Calu3 (cell line): Measurements from ENCODE around the gene LYZL1. TPM values are rescaled to one million over a fixed set of nuclear protein-coding genes. Genes with fewer than 3 reads are reported as not detected.

Source experiments
- BruUV-seq: library from RNA; stranded (reverse); fragments of 400-500 nt; replicated peaks from 2 replicates; lab custom pipeline; 2021; lab: Mats Ljungman, UMichigan
- CTCF ChIA-PET: fragments of 300-600 bp; sonication (Branson Sonifier 250); formaldehyde crosslinking; loops from one replicate; lab custom pipeline; 2022; ENCODE audit warnings: antibody characterized with exemption; lab: Charles Lee
- DNase-seq: peaks from one replicate; pipeline ENCODE4 v3.0.0; 2022
- H3K27ac Mint-ChIP-seq: one replicate; pipeline ENCODE4 v1.8.0; 2022; ENCODE audit warnings: mixed read lengths; ENCODE audit not compliant: unreplicated experiment
- H3K27me3 Mint-ChIP-seq: one replicate; pipeline ENCODE4 v1.8.0; 2022; ENCODE audit warnings: mixed read lengths; ENCODE audit not compliant: unreplicated experiment
- H3K36me3 Mint-ChIP-seq: one replicate; pipeline ENCODE4 v1.8.0; 2022; ENCODE audit warnings: mild to moderate bottlenecking, moderate library complexity, mixed read lengths; ENCODE audit not compliant: insufficient read depth, unreplicated experiment
- H3K4me1 Mint-ChIP-seq: one replicate; pipeline ENCODE4 v1.8.0; 2022; ENCODE audit warnings: mild to moderate bottlenecking, low read depth, mixed read lengths; ENCODE audit not compliant: unreplicated experiment
- H3K4me3 Mint-ChIP-seq: one replicate; pipeline ENCODE4 v1.8.0; 2022; ENCODE audit warnings: mild to moderate bottlenecking, low read depth, moderate library complexity, mixed read lengths; ENCODE audit not compliant: unreplicated experiment
- H3K9me3 Mint-ChIP-seq: one replicate; pipeline ENCODE4 v1.8.0; 2022; ENCODE audit warnings: low read depth, mixed read lengths; ENCODE audit not compliant: unreplicated experiment
- CTCF ChIP-seq: fragments of 200-600 bp; IDR thresholded peaks from one replicate; pipeline ENCODE4 v1.8.0; 2022; ENCODE audit warnings: antibody characterized with exemption; ENCODE audit not compliant: unreplicated experiment
- intact Hi-C: fragments of 100-400 bp; cut with micrococcal nuclease; formaldehyde crosslinking; loops from one replicate; pipeline ENCODE4 v1.10.0; 2022; ENCODE audit not compliant: unreplicated experiment
- total RNA-seq: library from RNA; stranded (reverse); gene quantifications from 2 replicates; pipeline ENCODE4 v1.2.3, GENCODE V29; 2022

The LYZL1 gene
- total RNA-seq, 1 experiment from 2014 or later = not detected

- H3K27me3 Mint-ChIP-seq = peaks cover 34% of the 10 kb centered on the region
- H3K9me3 Mint-ChIP-seq = no peaks in the 10 kb centered on the region
- no TSS peak for BruUV-seq
- DNase-seq = no peak
- no peak overlapping the region for H3K27ac Mint-ChIP-seq
- no peak overlapping the region for H3K4me3 Mint-ChIP-seq
- no peak for TF ChIP-seq CTCF
- CTCF ChIA-PET = interaction anchor here (0.6 kb wide), 1 partner anchor 547 kb away, joined by 7 read pairs; no protein-coding TSS in a partner anchor
- intact Hi-C loops = loop anchor here (5.0 kb wide), 1 partner anchor 59 kb away; no protein-coding TSS in a partner anchor
- no peaks in the 10 kb centered on the region for H3K36me3 Mint-ChIP-seq
- H3K4me1 Mint-ChIP-seq = no peaks in the 10 kb centered on the region
These were observed 45.8 kb upstream of the LYZL1 start for GRCh38 chr10:29243066-29243465.

- no peak overlapping the region for H3K4me3 Mint-ChIP-seq
- H3K36me3 Mint-ChIP-seq = no peaks in the 10 kb centered on the region
- peaks cover 34% of the 10 kb centered on the region for H3K27me3 Mint-ChIP-seq
- no peak overlapping the region for H3K27ac Mint-ChIP-seq
- CTCF ChIA-PET = interaction anchor here (0.9 kb wide), 1 partner anchor 61 kb away, joined by 5 read pairs; no protein-coding TSS in a partner anchor
- TF ChIP-seq CTCF = peak; percentile 26
- BruUV-seq = no TSS peak
- DNase-seq = peak; percentile 32
- intact Hi-C loops = loop anchor here (5.0 kb wide), 1 partner anchor 59 kb away; no protein-coding TSS in a partner anchor
- H3K4me1 Mint-ChIP-seq = no peaks in the 10 kb centered on the region
- no peaks in the 10 kb centered on the region for H3K9me3 Mint-ChIP-seq
These were observed 45.1 kb upstream of the LYZL1 start for GRCh38 chr10:29243750-29244149.

GRCh38 chr10:29244978-29245377 lies 43.9 kb upstream of the LYZL1 start:
- CTCF ChIA-PET = interaction anchor here (0.6 kb wide), 1 partner anchor 62 kb away, joined by 3 read pairs; no protein-coding TSS in a partner anchor
- peaks cover 46% of the 10 kb centered on the region for H3K27me3 Mint-ChIP-seq
- BruUV-seq = no TSS peak
- H3K4me1 Mint-ChIP-seq = no peaks in the 10 kb centered on the region
- TF ChIP-seq CTCF = no peak
- no peak overlapping the region for H3K4me3 Mint-ChIP-seq
- intact Hi-C loops = loop anchor here (5.0 kb wide), 1 partner anchor 57 kb away; no protein-coding TSS in a partner anchor
- no peak for DNase-seq
- no peak overlapping the region for H3K27ac Mint-ChIP-seq
- H3K36me3 Mint-ChIP-seq = no peaks in the 10 kb centered on the region
- H3K9me3 Mint-ChIP-seq = no peaks in the 10 kb centered on the region

GRCh38 chr10:29245476-29245875 lies 43.4 kb upstream of the LYZL1 start:
- BruUV-seq = no TSS peak
- Mint-ChIP-seq H3K9me3 (no peaks in the 10 kb centered on the region), H3K27me3 (peaks cover 51% of the 10 kb centered on the region), H3K36me3 (no peaks in the 10 kb centered on the region), H3K4me3 (no peak overlapping the region), H3K4me1 (no peaks in the 10 kb centered on the region), H3K27ac (no peak overlapping the region)
- DNase-seq = no peak
- CTCF ChIA-PET = interaction anchor here (0.6 kb wide), 1 partner anchor 61 kb away, joined by 3 read pairs; no protein-coding TSS in a partner anchor
- intact Hi-C loops = no loop called here
- no peak for TF ChIP-seq CTCF
